Suprapubic skin (tissue), 4 donors: ENCODE measurements around the gene DCK. TPM values are rescaled to one million over a fixed set of nuclear protein-coding genes. Genes with fewer than 3 reads are reported as not detected.

ENCODE experiments used
- DNase-seq, 2 donors: peaks; one replicate each; pipeline ENCODE4 v3.0.0-alpha.2; 2019; ENCODE audit warnings: low spot score in 2 of 2
- H3K27ac ChIP-seq: fragments of 200-600 bp; sonication (generic); one replicate; pipeline ENCODE4 v1.5.1; 2019
- H3K27me3 ChIP-seq: fragments of 200-600 bp; sonication (generic); one replicate; pipeline ENCODE4 v1.5.1; 2019
- H3K36me3 ChIP-seq: fragments of 200-600 bp; sonication (generic); one replicate; pipeline ENCODE4 v1.5.1; 2019
- H3K4me1 ChIP-seq: fragments of 200-600 bp; sonication (generic); one replicate; pipeline ENCODE4 v1.5.1; 2019
- H3K4me3 ChIP-seq: fragments of 200-600 bp; sonication (generic); one replicate; pipeline ENCODE4 v1.5.1; 2019; ENCODE audit warnings: mild to moderate bottlenecking
- H3K9me3 ChIP-seq: fragments of 200-600 bp; sonication (generic); one replicate; pipeline ENCODE4 v1.5.1; 2019
- EP300 ChIP-seq: sonication (generic); formaldehyde crosslinking; IDR thresholded peaks from one replicate; pipeline ENCODE4 v1.6.1; 2017; ENCODE audit warnings: antibody characterized with exemption
- POLR2A ChIP-seq, 2 donors: fragments of 450-650 bp; IDR thresholded peaks; one replicate each; pipeline ENCODE4 v1.6.1; 2017; ENCODE audit warnings: antibody characterized with exemption in 2 of 2, mild to moderate bottlenecking in 2 of 2, moderate library complexity in 2 of 2
- POLR2AphosphoS5 ChIP-seq, 3 donors: sonication (generic); formaldehyde crosslinking; IDR thresholded peaks; one replicate each; pipeline ENCODE4 v1.6.1; 2017; ENCODE audit warnings: antibody characterized with exemption in 3 of 3
- WGBS: methylation state at CpG from one replicate; pipeline ENCODE4 v1.1.5; 2018; 5-methylcytosine and 5-hydroxymethylcytosine counted together
- total RNA-seq, 4 donors: library from RNA; depleted of rRNA; stranded (reverse); fragments of >200 nt; gene quantifications; one replicate each; pipeline ENCODE4 v1.1.0, GENCODE V29; 2016
- TF ChIP-seq, protein P1 (sequence below), 2 donors: fragments of 200-600 bp in 1 of 2; fragments of 450-650 bp in 1 of 2; sonication (generic) in 1 of 2; IDR thresholded peaks; one replicate each; pipeline ENCODE4 v1.5.1; 2016 to 2019; ENCODE audit warnings: antibody characterized with exemption in 2 of 2, mild to moderate bottlenecking in 1 of 2, moderate library complexity in 1 of 2

DCK gene
- 10 to 100 TPM in 3 of 4 donors, 1 to 10 TPM in 1; 7.7 to 19.6 (median 15.8) TPM for total RNA-seq

DNA sequence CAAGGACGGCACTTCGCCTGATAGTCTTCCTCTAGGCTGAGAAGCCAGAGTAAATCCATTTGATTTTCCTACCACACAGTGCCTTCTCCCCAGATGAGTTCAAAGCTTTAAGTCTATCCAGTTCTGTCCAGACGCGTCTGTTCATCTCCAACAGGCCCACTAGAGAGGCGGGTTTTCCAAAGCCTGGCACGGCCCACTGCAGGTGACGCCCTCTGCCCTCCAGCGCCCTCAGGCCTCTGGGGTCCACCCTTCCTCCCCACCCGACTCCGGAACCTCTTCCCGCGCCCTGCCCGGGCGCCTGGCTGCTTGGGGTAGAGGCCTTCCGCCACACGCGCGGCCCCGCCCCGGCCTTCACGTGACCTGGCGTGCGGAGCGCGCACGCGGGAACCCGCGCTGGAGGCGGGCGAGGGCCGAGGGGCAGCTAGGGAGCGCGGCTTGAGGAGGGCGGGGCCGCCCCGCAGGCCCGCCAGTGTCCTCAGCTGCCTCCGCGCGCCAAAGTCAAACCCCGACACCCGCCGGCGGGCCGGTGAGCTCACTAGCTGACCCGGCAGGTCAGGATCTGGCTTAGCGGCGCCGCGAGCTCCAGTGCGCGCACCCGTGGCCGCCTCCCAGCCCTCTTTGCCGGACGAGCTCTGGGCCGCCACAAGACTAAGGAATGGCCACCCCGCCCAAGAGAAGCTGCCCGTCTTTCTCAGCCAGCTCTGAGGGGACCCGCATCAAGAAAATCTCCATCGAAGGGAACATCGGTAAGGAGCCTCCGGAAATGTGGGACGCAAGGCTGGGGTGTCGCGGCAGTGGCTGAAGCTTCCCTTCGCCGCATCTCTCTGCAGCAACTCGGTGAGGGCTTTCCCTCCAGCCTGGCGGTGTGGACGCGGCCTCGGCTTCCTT, at the start of gene DCK:
Gene DCK (plus strand): TSS at position 469 of the 888 bp plus-strand sequence. CDS start 187 bp downstream, at position 656.
- H3K27me3 ChIP-seq, result no peaks in the 10 kb centered on the region
- TF ChIP-seq EP300 (no peak), POLR2A (IDR thresholded peaks at IDR 0.05) (peak; percentile 30 to 64), POLR2AphosphoS5 (IDR thresholded peaks at IDR 0.05) (peak in 2 of 3 donors; percentile 13 to 54)
- TF ChIP-seq, protein P1, sequence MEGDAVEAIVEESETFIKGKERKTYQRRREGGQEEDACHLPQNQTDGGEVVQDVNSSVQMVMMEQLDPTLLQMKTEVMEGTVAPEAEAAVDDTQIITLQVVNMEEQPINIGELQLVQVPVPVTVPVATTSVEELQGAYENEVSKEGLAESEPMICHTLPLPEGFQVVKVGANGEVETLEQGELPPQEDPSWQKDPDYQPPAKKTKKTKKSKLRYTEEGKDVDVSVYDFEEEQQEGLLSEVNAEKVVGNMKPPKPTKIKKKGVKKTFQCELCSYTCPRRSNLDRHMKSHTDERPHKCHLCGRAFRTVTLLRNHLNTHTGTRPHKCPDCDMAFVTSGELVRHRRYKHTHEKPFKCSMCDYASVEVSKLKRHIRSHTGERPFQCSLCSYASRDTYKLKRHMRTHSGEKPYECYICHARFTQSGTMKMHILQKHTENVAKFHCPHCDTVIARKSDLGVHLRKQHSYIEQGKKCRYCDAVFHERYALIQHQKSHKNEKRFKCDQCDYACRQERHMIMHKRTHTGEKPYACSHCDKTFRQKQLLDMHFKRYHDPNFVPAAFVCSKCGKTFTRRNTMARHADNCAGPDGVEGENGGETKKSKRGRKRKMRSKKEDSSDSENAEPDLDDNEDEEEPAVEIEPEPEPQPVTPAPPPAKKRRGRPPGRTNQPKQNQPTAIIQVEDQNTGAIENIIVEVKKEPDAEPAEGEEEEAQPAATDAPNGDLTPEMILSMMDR (IDR thresholded peaks at IDR 0.05), result no peak
- peak within 1 kb of the TSS; percentile 90 for H3K27ac ChIP-seq
- peaks cover 48% of the 10 kb centered on the region for H3K4me1 ChIP-seq
- under 1% methylated on average over 25 of the region's 74 CpGs for WGBS
- peaks cover under 1% of the 10 kb centered on the region for H3K36me3 ChIP-seq
- peak; percentile 89 for DNase-seq
- H3K9me3 ChIP-seq, result no peaks in the 10 kb centered on the region
- H3K4me3 ChIP-seq, result peak within 1 kb of the TSS; percentile 89

DNA sequence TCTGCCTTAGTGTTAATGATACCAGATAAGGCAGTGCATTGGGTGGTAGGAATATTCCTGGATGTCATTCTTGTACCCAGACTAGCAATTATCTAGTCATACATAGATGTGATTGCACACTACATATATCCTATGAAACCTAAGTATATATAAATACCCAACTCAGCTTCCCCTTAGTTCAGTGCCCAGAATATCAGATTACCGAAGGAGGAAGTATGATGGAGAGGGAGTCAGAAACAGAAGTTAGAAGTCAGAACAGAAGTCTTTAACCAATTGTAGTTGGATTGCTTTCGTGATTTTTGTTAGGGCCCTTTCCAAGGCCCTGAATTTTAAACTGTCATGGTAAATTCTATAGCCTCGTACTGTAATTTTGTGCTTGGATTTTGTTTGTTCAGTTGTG, 48.4 kb upstream of the DCK start:
- no peak overlapping the region for H3K4me3 ChIP-seq
- no peak for DNase-seq
- WGBS, result 56% methylated on average over 3 of the region's 3 CpGs
- no peaks in the 10 kb centered on the region for H3K9me3 ChIP-seq
- no peaks in the 10 kb centered on the region for H3K27me3 ChIP-seq
- TF ChIP-seq POLR2A (IDR thresholded peaks at IDR 0.05), result no peak
- H3K4me1 ChIP-seq, result no peaks in the 10 kb centered on the region
- no peak overlapping the region for H3K27ac ChIP-seq
- H3K36me3 ChIP-seq, result no peaks in the 10 kb centered on the region

DNA sequence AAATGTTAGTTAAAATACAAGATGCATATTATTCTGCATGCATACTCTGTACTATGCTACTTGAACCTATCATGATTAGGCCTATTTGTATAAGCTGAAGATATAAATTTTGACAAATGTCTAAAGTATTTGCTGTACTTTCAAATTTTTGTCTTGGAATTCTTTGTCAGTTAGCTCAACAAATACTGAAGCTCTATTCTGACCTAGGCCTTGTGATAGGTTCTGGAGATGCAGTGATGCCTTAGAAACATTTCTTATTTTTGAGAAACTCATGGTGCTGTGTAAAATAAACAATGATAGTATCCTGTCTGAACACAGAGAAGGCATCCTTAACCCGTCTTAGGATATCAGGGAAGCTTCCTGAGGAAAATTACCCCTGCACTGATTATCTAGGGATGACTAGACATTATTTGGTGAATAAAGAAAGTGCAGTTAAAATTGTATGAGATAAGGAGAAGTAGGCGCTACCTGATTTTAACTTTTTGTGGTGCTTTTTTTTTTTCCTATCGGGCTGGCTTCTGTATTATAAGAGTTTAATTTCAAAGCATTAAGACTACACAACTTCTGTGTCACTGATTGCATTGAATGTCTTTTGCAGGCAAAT, 47.9 kb upstream of the DCK start:
- no peaks in the 10 kb centered on the region for H3K4me1 ChIP-seq
- no peak overlapping the region for H3K27ac ChIP-seq
- H3K27me3 ChIP-seq, result no peaks in the 10 kb centered on the region
- no peak for DNase-seq
- no peak overlapping the region for H3K4me3 ChIP-seq
- TF ChIP-seq EP300 (no peak), POLR2AphosphoS5 (IDR thresholded peaks at IDR 0.05) (no peak), POLR2A (IDR thresholded peaks at IDR 0.05) (no peak)
- TF ChIP-seq, protein P1 (IDR thresholded peaks at IDR 0.05), result no peak
- WGBS, result 87% methylated on average over 3 of the region's 3 CpGs
- H3K36me3 ChIP-seq, result no peaks in the 10 kb centered on the region
- no peaks in the 10 kb centered on the region for H3K9me3 ChIP-seq

DNA sequence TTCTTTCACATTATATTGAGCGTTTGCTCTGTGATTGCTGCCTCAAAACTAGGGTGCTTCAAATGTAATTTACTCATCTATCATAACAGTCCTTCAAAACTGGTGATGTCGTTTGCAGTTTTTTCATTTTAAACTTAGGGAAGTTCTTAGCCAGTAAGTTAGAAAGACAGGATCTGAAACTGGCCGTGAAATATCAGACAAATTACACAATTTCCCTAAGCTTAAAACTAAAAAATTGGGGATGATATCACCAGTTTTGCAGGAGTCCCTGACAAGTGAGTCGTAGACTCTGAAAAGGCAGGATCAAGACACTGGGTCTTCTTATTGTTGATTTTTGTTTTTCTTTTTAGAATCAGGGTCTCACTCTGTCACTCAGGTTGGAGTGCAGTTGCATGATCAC, 46.5 kb upstream of the DCK start:
- no peaks in the 10 kb centered on the region for H3K36me3 ChIP-seq
- no peaks in the 10 kb centered on the region for H3K4me1 ChIP-seq
- H3K4me3 ChIP-seq, result no peak overlapping the region
- DNase-seq, result no peak
- H3K27ac ChIP-seq, result no peak overlapping the region
- TF ChIP-seq POLR2A (IDR thresholded peaks at IDR 0.05), result no peak
- TF ChIP-seq, protein P1 (IDR thresholded peaks at IDR 0.05), result no peak
- TF ChIP-seq POLR2AphosphoS5 (IDR thresholded peaks at IDR 0.05), result no peak
- no peak for TF ChIP-seq EP300
- WGBS, result 87% methylated on average over 4 of the region's 4 CpGs
- no peaks in the 10 kb centered on the region for H3K9me3 ChIP-seq
- H3K27me3 ChIP-seq, result no peaks in the 10 kb centered on the region

DNA sequence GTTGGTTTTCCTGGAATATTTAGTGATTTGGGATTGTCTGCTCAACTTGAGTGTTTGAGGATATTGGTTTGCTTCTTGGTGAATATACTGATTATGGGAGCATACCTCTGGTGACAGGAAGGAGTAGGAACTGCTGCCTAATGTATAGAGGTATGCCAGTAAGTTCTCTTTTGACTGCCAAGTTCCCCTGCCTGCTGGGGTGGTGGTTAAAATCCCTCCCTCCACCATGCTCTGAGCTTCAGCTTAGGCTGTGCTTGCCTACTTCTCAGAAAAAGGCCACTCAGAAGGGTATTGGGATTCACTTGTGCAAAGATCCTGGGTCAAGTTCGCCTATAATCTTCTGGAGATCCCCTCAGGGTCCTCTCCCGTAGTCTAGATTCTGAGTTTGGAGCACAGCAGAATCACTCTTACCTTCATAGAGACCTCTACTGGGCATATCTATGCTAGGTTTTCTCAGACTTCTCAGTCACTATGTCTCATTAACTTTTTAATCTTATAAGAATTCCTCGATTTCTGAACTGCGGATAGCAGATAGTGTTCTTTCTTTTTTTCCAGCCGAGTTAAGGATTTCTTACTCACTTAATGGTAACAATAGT, 44.7 kb upstream of the DCK start:
- H3K27me3 ChIP-seq, result no peaks in the 10 kb centered on the region
- TF ChIP-seq POLR2AphosphoS5 (IDR thresholded peaks at IDR 0.05), result no peak
- TF ChIP-seq, protein P1 (IDR thresholded peaks at IDR 0.05), result no peak
- no peak for TF ChIP-seq POLR2A (IDR thresholded peaks at IDR 0.05)
- no peak for TF ChIP-seq EP300
- DNase-seq, result no peak
- no peak overlapping the region for H3K27ac ChIP-seq
- H3K4me1 ChIP-seq, result no peaks in the 10 kb centered on the region
- H3K9me3 ChIP-seq, result no peaks in the 10 kb centered on the region
- H3K36me3 ChIP-seq, result no peaks in the 10 kb centered on the region
- WGBS, result 86% methylated on average over 5 of the region's 5 CpGs
- H3K4me3 ChIP-seq, result no peak overlapping the region
